NOMO-1 (cell line): ENCODE measurements around the gene ZCCHC7.
"Not testable (repeated sequence)": the region's sequence is repeated elsewhere in the genome, so short reads cannot be mapped to it uniquely, and the experiment has no call there.

ENCODE experiments used
- DNase-seq, 2 experiments: peaks; one replicate each; lab custom pipeline; 2025; ENCODE audit not compliant: unreplicated experiment in 2 of 2; lab: John Stamatoyannopoulos, UW

ZCCHC7 gene

DNA sequence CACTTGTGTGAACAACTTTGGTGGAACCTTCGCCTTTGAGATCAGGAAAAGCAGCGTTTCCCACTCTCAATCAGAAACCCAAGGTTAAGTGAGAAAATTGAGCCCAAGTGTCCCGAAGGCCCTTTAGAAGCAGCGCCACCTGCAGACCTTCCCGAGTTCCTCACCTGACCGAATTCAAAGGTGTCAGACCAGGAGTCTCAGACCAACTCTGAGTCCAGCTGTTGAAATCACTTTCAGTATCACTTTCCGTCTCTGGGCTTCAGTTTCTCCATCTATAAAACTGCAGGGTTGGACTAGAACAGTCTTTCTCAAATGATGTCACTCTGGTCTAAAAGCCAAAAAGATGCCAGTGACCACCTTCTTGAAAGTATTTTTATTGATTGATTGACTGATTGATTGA, 270.4 kb downstream of the ZCCHC7 start:
- DNase-seq: peak in 1 of 2 experiments; percentile 1

DNA sequence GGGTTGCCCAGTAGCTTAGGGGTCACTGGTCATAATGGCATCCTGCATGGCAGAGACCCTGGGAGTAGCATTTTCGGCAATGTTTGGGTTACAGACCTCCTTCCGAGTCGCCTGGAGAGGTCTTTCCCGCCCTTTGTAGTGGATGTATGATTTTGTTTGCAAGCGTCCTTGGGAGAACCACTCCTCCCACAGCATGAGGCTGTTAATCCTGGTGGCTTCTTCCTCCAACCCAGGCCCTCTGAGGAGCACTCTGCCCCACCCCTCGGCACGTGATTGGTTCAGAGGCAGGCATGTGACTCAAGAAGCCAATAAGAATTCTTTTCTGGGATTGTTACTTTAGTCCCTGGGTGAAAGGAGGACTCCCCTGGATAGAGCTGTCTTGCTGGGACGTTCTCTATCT, 271.9 kb downstream of the ZCCHC7 start:
- no peak for DNase-seq

DNA sequence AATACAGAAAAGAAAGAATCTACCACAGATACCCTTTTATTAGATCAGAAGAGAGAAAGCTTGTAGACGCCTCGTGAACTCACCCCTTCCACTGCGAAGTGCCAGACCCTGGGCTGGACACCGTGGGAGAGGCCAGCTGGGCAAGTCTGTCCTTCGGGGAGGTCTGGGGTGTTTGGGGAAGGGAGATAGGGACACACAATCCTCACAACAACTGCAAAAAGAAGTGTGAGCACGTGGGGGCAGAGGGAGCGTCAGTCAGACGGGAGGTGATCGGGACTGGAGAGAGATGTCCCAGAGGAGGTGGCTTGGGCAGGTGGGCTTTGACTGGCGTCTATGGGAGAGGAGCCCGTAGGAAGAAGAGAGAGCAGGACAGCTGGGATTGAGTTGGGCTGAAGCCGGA, 274.9 kb downstream of the ZCCHC7 start:
- DNase-seq: no peak

DNA sequence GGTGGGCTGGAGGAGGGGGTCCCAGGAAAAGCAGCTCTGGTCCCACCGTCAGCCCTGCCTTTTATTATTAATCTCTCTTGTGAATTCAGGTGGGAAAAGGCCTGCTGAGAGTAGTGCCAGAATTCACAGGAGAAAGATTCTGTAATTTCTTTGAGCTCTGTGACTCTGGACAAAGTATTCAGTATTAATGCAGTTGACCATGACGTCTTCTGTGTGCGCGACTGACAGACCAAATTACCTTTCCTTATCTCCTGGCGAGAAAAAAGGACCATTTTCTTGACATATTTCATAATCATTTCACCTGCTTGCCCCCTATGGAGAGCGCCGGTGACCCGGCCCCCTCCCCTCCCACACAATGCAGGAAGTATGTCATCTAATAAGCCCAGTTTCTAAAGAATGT, 275.3 kb downstream of the ZCCHC7 start:
- DNase-seq: no peak

DNA sequence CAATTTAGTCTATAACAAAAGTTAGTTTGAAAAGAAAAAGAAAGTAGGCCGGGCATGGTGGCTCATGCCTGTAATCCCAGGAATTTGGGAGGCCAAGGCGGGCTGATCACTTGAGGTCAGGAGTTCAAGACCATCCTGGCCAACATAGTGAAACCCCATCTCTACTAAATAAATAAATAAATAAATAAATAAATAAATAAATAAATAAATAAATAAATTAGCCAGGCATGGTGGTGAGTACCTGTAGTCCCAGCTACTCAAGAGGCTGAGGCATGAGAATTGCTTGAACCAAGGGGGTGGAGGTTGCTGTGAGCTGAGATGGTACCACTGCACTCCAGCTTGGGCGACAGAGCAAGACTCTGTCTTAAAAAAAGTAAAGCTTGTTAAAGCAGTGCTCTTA, 277.6 kb downstream of the ZCCHC7 start:
- DNase-seq: not testable (repeated sequence)

DNA sequence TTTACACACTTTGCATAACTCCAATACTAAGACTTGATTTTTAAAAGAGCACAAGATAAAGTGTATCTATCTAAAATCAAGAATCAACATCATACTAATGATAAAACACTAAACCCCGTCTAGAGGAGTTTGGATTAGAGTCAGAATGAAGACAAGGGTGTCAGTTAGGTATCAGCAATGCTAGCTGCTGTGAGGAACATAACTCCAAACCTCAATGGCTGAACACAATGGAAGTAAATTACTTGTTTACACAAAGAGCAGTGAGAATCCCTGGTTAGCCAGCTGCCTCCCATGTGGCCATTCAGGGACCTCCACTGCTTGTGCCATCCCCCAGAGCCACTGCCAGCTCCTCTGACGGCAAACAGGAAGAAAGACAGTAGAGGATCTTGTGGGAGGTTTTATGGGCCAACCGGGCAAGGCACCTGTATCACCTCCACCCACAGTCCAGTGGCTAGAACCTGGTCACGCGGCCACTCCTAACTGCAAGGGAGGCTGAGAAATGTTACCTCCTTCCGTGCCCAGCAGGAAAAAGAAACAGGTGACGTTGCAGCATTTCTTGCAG, 278.2 kb downstream of the ZCCHC7 start:
- DNase-seq: no peak

DNA sequence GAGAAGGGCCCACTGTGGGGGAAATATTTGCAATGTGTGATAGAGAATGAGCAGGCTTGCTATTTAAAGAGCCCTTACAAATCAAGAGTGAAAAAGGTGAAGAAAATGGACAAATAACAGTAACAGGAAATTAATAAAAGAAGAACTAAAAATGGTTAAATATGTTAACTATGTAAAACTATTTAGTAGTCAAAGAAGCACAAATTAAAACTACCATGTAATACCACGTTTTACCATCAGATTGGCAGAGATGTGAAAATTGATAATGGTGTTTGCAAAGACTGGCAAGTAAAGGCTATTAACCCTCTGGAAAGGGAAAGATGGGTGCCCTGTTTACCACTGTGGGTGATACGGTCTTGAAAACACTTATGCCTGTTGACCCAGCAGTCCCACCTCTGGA, 279.0 kb downstream of the ZCCHC7 start:
- no peak for DNase-seq

DNA sequence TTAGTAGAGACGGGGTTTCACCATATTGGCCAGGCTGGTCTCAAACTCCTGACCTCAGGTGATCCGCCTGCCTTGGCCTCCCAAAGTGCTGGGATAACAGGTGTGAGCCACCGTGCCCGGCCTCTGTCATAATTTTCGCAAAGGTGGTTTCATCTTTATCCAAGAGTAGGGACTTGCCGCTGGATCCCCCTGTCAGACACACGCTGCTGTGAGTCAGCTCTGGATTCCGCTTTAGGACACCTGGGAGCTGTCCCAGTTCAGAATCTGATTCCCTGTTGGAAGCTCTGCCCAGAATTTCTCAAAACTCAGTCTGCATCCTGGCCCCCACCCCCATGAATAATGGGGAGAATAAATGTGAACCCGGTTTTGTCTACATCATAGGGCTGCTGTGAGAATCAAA, 284.2 kb downstream of the ZCCHC7 start:
- no peak for DNase-seq

DNA sequence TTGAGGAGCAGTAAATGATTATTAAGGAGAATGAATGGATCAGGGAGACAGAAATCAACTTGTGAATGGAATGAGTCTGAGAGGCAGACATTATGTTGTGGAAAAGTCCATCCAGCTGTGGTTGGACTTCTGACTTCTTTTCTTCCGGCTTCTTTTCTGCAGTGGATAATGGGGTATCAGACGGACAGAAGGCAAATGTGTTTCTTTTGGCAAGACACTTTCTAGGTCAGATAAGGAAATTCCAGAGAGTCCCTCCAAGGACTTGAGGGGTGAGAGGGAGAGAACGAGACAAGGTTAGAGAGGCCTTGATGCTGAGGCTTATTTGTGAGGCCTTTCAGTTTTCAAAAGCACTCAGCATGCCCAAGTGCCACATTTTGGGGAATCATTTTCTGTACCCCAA, 285.0 kb downstream of the ZCCHC7 start:
- DNase-seq: no peak

DNA sequence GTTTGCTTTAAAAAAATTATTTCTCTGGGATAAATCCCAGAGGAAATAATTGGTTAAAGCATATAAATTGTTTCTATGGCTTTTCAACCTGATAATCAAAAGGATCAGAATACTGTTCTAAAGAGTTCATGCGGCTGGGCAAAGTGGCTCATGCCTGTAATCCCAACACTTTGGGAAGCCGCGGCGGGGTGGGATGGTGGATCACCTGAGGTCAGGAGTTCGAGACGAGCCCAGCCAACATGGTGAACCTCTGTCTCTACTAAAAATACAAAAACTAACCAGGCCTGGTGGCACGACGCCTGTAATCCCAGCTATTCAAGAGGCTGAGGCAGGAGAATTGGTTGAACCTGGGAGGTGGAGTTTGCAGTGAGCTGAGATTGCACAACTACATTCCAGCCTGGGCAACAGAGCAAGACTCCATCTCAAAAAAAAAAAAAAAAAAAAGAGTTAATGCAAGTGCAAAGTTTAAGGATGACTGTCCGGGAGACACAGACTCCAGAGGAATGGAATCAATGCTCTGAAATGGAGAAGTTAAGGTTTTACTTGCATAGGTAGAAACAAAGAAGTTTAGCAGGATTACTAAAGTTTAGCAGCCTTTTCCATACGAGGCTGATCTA, 285.5 kb downstream of the ZCCHC7 start:
- DNase-seq: no peak

DNA sequence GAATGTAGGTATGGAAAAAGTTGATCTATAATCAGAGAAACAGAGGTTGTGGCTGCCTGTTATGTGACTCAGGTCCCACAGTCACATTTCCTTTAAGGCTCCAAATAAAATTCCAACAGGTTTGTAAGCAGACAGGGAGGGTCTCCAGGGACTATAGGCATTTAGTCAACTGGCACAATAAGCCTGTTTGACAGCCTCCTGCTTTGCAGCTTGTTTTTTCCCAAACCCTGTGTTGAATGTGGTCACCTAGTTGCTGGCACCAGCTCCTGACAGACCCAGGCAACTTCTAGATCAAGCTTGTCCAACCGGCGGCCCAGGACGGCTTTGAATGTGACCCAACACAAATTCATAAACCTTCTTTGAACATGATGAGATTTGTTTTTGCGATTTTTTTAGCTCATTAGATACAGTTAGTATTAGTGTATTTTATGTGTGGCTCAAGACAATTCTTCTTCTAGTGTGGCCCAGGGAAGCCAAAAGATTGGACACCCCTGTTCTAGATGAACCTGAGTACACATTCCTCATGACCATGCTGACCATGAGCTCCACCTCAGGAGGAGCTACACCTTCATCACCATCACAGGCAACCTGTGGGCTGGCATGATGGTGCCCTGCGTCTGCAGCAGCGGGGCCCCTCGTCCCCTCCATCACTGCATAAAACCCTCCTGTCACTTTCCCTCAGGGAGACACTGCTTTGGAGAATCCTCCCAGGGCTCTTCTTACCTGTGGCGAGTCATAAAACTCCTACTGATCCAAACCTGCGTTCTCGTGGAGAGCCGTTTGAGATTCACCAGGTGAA, 286.4 kb downstream of the ZCCHC7 start:
- no peak for DNase-seq

DNA sequence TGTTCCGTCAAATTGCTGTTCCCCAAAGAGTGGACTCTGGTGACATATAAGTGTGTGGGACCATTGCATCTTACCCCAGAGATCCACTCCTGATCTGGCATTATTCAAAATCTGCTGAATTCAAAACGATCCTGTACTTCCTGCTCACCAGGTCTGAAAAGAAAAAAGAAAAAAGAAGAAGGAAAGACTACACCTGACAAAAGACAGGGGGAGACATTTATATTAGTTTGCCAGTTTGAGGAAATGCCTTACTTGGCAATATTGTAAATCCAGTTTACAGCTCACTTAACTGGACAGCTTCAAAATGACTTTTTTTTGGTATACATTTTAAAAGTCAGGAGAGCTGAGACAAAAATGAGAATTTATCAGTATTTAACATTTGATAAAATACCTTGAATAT, 287.1 kb downstream of the ZCCHC7 start:
- DNase-seq: peak in 1 of 2 experiments; percentile 3
